ENCODE measurements around the gene LCE3D.
A peak's percentile ranks its signal among the peaks of the same experiment; 100 is the strongest.
"Not testable (repeated sequence)": the region's sequence is repeated elsewhere in the genome, so short reads cannot be mapped to it uniquely, and the experiment has no call there.

LCE3D gene

GRCh38 chr1:152580433-152580832 is at the start of gene LCE3D:
Gene LCE3D (minus strand): TSS chr1:152580516. CDS start chr1:152579936, 580 bp downstream.
- DNase-seq = no peak

- no peak for DNase-seq
These were observed 46.4 kb upstream of the LCE3D start for GRCh38 chr1:152626744-152627143.

GRCh38 chr1:152623203-152623844 is 43.0 kb upstream of the LCE3D start:
- no peak for DNase-seq

- DNase-seq = no peak
These were observed 42.5 kb upstream of the LCE3D start, which contains the start of gene LCE3A for GRCh38 chr1:152622803-152623202. Gene LCE3A (minus strand): TSS chr1:152623103. CDS start chr1:152623103, 0 bp downstream.

- no peak for DNase-seq
These were observed 41.7 kb upstream of the LCE3D start for GRCh38 chr1:152621993-152622392.

- DNase-seq = no peak
These were observed 33.2 kb upstream of the LCE3D start, which contains the start of gene LCE3B for GRCh38 chr1:152613511-152613910. Gene LCE3B (plus strand): TSS chr1:152613811. CDS start chr1:152613811, 0 bp downstream.

- no peak for DNase-seq
These were observed 19.6 kb upstream of the LCE3D start, which contains the start of gene LCE3C for GRCh38 chr1:152599934-152600333. Gene LCE3C (plus strand): TSS chr1:152600234. CDS start chr1:152600732, 498 bp downstream.

- DNase-seq = no peak
These were observed 16.7 kb upstream of the LCE3D start for GRCh38 chr1:152596986-152597385.

- no peak for DNase-seq
These were observed 5.3 kb upstream of the LCE3D start for GRCh38 chr1:152585586-152585985.

- DNase-seq = no peak
These were observed 2.3 kb upstream of the LCE3D start for GRCh38 chr1:152582647-152583046.

- DNase-seq = not testable (repeated sequence)
These were observed 790 bp downstream of the LCE3D start for GRCh38 chr1:152579526-152579925.

GRCh38 chr1:152577168-152577567 is 3.1 kb downstream of the LCE3D start:
- DNase-seq = no peak

GRCh38 chr1:152566681-152567080 is 13.6 kb downstream of the LCE3D start, which contains the start of gene LCE3E:
Gene LCE3E (minus strand): TSS chr1:152566780. CDS start chr1:152566208, 572 bp downstream.
- DNase-seq = no peak

- DNase-seq = no peak
These were observed 14.6 kb downstream of the LCE3D start for GRCh38 chr1:152565535-152566215.

- no peak for DNase-seq
These were observed 15.2 kb downstream of the LCE3D start for GRCh38 chr1:152565115-152565514.

- not testable (repeated sequence) for DNase-seq
These were observed 32.0 kb downstream of the LCE3D start for GRCh38 chr1:152548358-152548757.

GRCh38 chr1:152546704-152547103 is 33.6 kb downstream of the LCE3D start:
- no peak for DNase-seq

- DNase-seq = no peak
These were observed 36.5 kb downstream of the LCE3D start for GRCh38 chr1:152543820-152544219.

- no peak for DNase-seq
These were observed 40.4 kb downstream of the LCE3D start for GRCh38 chr1:152539901-152540300.

- DNase-seq = no peak
These were observed 42.8 kb downstream of the LCE3D start for GRCh38 chr1:152537496-152537895.

GRCh38 chr1:152535774-152536173 is 44.5 kb downstream of the LCE3D start:
- DNase-seq = no peak

- peak; percentile 43 for DNase-seq
These were observed 46.9 kb downstream of the LCE3D start for GRCh38 chr1:152533327-152533938.
